ENCODE results near the gene CIBAR2.

The CIBAR2 gene

DNA sequence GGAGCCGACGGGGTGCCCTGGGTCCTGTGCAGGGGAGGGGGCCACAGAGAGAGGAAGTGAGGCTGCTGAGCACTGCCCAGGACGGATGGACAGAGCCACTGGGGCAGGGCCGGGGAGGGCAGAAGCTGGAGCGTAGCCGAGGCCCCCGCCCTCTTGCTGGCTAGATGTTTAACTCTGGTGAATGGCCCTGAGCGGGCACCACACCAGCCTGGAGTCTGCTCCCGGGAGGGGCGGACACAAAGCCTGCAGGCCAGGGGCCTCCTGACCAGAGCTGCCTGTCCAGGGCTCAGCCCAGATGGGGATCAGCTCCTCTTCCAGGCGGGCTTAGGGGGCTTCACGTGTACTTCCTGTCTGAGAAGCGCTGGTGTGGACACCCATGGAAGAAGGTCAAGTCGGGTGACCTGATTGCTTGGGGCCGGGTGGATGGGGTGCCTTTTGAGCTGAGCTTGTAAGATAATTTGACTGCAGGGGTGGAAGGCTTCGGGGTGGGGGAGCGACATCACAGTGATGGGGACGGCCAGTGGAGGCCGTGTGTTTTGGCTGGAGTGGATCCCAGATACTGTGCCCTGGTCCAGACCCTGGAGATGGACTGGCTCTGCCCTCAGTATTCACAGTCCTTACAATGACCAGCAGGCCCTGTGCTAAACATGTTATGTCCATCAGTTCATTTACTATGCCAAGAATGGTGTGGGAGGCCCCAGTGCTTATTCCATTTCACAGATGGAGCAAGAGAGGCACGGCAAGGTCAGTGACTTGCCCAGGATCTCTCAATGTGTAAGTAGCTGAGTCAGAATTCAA is 33.7 kb upstream of the CIBAR2 start:
- in situ Hi-C loops (cut with HindIII; ENCODE audit: low pct_ligation_motif_present, low pct_unique_long_range_greater_than_20kb, low sequenced_read_pairs) = no loop called here
- no peak for DNase-seq

DNA sequence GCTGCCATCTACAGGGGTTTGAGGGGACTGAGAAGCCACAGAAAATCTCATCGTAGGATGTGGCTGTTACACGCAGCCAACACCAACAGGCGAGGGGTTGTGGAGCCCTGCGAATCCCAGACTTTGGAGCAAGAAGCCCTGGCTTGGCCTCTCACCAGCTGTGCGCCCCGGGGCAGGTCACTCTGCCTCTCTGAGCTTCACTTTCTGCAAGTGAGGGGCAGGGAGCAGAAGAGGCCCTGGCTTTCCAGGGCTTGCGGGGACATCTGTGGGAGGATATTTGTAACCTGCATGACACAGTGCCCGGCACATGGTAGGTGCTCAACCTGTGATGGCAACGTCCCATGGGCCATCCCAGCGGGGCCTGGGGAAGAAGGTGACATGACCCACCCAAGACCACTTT is 32.9 kb upstream of the CIBAR2 start:
- DNase-seq = no peak
- in situ Hi-C loops (cut with HindIII; ENCODE audit: low pct_ligation_motif_present, low pct_unique_long_range_greater_than_20kb, low sequenced_read_pairs) = no loop called here

DNA sequence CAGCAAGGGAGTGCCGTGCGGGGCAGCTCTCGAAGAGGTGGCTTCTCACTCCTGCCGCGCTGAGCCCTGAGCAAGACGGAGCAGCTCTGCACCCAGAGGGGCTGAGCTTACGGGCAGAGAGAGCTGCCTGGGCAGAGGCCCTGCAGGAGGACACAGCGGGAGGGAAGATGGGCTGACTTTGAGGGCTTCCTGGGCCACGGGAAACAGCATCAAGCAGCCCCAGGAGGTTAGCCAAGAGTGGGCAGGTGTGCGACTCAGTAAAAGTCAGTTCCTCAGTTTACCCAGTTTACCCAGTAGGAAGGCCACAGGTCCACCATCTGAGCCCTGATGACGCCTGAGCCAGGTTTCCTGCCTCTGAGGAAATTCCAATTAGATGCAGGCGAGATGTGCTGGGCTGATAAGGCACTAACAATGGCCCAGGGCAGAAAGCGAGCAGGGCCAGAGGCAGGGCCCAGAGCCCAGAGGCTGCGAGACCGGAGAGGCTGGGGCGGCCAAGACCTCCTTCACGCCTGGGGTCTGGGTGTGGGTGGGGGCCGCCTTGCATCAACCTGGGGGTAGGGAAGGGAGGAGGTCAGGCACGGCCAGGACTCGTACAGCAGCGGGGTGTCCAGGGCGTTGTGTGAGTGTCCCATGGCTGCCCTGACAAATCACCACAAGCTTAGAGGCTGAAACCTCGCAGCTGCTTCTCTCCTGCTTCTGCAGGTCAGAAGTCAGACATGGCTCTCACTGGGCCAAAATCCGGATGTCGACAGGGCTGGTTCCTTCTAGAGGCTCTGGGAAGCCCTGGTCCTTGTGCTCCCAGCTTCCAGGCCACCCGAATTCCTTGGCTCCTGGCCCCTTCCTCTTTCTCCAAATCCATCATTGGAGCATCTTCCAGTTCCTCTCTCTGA is 32.0 kb upstream of the CIBAR2 start:
- in situ Hi-C loops (cut with HindIII; ENCODE audit: low pct_ligation_motif_present, low pct_unique_long_range_greater_than_20kb, low sequenced_read_pairs) = no loop called here
- no peak for DNase-seq

- DNase-seq = no peak
- in situ Hi-C loops (cut with HindIII; ENCODE audit: low pct_ligation_motif_present, low pct_unique_long_range_greater_than_20kb, low sequenced_read_pairs) = no loop called here
Measured at GRCh38 chr16:85142771-85143211, 30.5 kb upstream of the CIBAR2 start.

DNA sequence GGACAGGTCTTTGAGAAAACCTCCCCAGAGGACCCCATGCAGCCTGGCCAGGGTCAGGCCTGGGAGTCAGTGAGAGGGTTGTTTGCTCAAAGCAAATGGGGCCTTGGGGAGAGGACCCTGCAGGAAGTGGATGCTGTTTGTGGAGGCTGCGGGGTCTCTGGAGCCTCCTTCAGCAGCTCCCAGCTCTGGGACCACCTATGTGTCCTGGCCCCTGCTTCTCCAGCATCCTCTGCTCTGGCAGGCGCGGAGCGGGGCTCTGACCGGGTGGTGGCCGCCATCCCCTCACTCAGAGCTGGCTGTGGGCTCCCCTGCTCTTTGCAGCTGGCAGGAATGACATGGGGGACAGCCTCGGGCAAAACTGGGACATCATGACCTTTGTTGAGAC is 29.8 kb upstream of the CIBAR2 start:
- in situ Hi-C loops (cut with HindIII; ENCODE audit: low pct_ligation_motif_present, low pct_unique_long_range_greater_than_20kb, low sequenced_read_pairs) = no loop called here
- no peak for DNase-seq

- DNase-seq = no peak
- in situ Hi-C loops (cut with HindIII; ENCODE audit: low pct_ligation_motif_present, low pct_unique_long_range_greater_than_20kb, low sequenced_read_pairs) = no loop called here
Measured at GRCh38 chr16:85141491-85142128, 29.3 kb upstream of the CIBAR2 start.

- in situ Hi-C loops (cut with HindIII; ENCODE audit: low pct_ligation_motif_present, low pct_unique_long_range_greater_than_20kb, low sequenced_read_pairs) = no loop called here
- DNase-seq = no peak
Measured at GRCh38 chr16:85140455-85141012, 28.3 kb upstream of the CIBAR2 start.

DNA sequence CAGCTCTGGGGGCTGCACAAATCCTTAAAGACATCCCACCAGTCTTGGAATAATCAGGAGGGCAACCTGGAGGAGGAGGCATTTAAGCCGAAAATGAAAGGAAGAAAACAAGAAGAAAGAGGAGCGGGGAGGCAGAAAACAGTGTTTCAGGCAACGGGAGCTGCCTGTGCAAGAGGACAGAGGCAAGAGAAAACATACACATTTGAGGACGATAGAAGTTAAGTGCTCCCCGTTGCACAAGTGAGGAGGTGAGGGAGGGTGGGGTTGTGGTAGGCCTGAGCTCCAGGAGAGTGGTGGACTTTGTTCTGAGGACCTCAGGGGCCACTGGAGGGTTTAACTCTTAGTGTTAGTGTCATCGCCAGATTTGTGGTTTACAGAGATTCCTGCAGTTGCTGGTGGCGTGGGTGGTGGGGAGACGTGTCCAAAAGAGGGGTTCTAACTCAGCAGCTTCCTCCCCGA is 27.6 kb upstream of the CIBAR2 start:
- DNase-seq = no peak
- in situ Hi-C loops (cut with HindIII; ENCODE audit: low pct_ligation_motif_present, low pct_unique_long_range_greater_than_20kb, low sequenced_read_pairs) = no loop called here

DNA sequence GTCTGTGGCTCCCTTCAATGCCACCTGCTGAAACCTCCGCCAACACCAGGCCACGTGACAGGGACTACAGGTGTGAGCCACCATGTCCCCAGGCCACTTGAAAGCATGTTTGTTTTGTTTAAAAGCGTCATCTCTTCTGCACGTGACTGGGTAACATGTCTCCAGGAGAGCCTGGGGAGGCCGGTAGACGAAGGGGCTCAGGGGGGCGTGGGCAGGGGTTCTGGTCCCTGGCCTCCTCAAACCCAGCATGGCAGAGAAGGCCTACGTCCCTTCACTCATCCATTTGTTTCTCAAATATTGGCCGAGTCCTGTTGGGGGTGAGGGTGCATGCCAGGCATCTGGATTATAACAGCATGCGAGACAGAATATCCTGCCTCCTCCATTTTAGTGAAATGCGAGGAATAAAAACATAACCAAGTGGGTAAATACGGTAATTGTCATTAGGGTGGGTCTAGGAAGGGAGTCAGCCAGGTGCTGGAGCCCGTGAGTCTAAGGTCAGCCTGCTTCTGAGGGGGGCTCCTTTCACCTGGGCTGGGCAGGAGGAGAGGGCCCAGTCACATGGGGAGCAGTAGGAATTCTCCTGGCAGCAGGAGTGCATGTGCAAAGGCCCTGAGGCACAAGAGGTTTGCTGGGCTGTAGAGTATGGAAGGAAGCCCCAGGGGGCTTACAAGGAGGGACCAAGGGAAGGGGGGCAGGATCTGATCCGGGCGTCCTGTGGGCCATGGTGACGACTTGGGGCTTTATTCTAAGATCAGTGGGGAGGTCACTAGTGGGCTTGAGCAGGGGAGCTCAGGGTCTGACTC is 26.8 kb upstream of the CIBAR2 start:
- in situ Hi-C loops (cut with HindIII; ENCODE audit: low pct_ligation_motif_present, low pct_unique_long_range_greater_than_20kb, low sequenced_read_pairs) = no loop called here
- DNase-seq = no peak

DNA sequence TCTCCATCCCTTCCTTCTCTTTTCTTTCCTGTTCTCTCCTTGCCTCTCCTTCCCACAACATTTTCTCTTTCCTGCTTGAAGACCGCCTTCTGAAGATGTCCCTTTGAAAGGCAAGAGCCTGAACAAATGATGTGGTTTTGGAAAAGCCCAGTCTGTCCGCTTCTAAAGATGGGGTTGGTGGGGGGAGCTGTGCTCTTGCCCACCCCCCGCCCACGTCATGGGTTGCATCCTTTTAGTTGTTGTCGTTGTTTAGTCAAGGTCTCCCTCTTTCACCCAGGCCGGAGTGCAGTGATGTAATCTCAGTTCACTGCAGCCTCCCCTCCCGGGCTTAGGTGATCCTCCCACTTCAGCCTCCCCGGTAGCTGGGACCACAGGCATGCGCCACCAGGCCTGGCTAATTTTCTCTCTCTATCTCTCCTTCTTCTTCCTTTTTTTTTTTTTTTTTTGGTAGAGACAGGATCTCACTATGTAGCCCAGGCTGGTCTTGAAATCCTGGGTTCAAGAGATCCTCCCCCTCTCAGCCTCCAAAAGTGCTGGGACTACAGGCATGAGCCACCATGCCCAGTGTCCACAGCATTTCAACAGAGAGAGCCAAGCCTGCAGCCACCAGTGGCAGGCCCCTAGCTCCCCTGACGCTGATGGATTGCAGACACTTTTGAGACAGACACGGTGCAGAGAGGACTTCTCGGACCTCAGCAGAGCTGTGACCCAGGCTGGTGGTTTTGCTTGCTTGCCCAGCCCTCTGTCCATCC is 26.0 kb upstream of the CIBAR2 start:
- in situ Hi-C loops (cut with HindIII; ENCODE audit: low pct_ligation_motif_present, low pct_unique_long_range_greater_than_20kb, low sequenced_read_pairs) = no loop called here
- no peak for DNase-seq

- in situ Hi-C loops (cut with HindIII; ENCODE audit: low pct_ligation_motif_present, low pct_unique_long_range_greater_than_20kb, low sequenced_read_pairs) = no loop called here
- peak; percentile 79 for DNase-seq
Measured at GRCh38 chr16:85137323-85138072, 25.2 kb upstream of the CIBAR2 start.

DNA sequence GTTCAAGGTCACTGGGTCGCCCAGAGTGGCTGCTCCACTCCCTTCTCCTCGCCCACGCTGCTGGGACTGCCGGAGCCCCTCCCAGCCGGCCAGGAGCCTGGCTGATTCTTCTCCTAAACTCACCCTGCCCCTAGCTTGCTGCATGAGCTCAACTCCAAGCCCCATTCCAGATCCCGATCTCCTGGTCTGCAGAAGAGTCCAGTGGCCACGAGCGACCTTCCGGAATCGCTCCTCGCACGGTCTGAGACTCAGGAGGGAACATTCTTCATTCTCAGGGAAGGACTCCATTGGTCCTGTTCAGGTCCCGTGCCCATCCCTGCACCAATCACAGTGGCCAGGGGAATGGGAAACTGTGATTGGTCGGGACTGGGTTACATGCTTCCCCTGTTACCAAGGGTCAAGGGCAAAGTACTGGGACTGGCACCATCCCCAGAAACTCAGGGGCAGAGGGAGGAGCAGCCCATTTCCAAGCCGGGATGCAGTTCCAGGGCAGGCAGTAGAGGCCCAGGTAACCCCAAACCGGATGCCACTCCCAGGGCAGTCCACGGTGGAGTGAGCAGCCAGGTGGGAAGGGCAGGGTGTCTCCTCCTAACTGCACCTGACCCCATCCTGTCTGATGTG is 24.5 kb upstream of the CIBAR2 start:
- in situ Hi-C loops (cut with HindIII; ENCODE audit: low pct_ligation_motif_present, low pct_unique_long_range_greater_than_20kb, low sequenced_read_pairs) = no loop called here
- peak; percentile 18 for DNase-seq

DNA sequence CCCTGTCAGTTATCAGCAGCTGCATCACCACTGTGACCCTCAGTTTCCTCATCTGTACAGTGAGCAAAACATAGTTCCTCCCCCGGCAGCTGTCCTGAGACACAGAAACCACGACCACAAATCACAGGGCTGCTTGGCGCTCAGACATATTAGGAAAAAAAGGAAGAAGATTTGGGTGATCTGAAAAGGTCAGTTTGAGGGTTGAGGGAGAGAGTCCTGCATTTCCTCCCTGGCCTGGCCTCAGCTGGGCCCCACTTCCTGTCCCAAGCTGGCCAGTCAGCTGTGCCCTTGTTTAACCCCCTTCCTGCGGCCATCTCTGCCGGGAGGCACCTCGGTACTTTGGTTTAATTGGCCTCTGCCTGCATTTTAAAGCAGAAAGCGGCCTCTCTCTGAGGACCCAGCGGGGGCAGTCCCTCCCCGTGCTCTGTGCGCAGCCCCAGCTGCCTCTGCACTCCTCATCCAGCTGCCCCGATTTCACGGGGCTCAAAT is 24.0 kb upstream of the CIBAR2 start:
- no peak for DNase-seq
- in situ Hi-C loops (cut with HindIII; ENCODE audit: low pct_ligation_motif_present, low pct_unique_long_range_greater_than_20kb, low sequenced_read_pairs) = no loop called here

- in situ Hi-C loops (cut with HindIII; ENCODE audit: low pct_ligation_motif_present, low pct_unique_long_range_greater_than_20kb, low sequenced_read_pairs) = no loop called here
- no peak for DNase-seq
Measured at GRCh38 chr16:85134789-85135142, 22.5 kb upstream of the CIBAR2 start.

DNA sequence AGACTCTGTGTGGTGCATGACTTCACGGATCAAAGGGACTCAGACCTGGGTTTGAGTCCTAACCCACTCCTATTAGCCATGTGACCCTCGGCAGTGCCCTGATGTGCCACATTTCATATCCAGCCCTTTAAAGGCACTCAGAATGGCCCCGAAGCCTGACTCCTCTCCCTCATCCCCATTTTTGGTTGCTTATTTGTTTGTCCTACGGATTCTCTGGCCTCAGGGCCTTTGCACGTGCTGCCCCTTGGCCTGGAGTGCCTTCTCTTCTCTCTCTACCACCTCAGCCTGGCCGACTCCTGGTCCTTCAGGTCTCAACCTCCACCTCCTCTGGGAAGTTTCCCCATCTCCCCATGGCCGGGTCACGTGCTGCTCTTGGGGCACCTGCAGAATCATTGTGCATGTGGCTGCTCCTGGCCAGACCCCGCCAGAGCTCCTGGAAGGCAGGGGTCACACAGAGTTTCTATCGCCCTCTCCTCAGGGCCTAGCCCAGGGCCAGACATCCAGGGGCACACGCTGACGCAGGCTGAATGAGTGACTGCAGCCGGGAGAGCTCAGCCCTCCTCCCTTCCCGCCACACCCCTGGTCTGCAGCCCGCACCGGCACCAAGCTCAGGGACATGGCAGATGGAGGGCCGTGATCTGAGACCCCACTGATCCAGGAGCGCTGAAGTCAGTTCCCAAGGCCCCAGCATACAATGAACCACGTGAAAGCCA is 22.0 kb upstream of the CIBAR2 start:
- in situ Hi-C loops (cut with HindIII; ENCODE audit: low pct_ligation_motif_present, low pct_unique_long_range_greater_than_20kb, low sequenced_read_pairs) = no loop called here
- DNase-seq = no peak

GRCh38 chr16:85133290-85133599 is 21.0 kb upstream of the CIBAR2 start:
- no peak for DNase-seq
- in situ Hi-C loops (cut with HindIII; ENCODE audit: low pct_ligation_motif_present, low pct_unique_long_range_greater_than_20kb, low sequenced_read_pairs) = no loop called here

All from ACHN (cell line).